Epidermal melanocyte (primary cell): ENCODE results near the gene CIAO3.
"Not testable (repeated sequence)": the region's sequence is repeated elsewhere in the genome, so short reads cannot be mapped to it uniquely, and the experiment has no call there.

ENCODE experiments used
- DNase-seq: peaks from one replicate; pipeline ENCODE4 v3.0.0; 2011; ENCODE audit warnings: low spot score; ENCODE audit not compliant: insufficient read length

CIAO3 gene

GRCh38 chr16:760545-761343 is 19.9 kb upstream of the CIAO3 start, which contains the start of gene MSLN:
MSLN (plus strand) TSS chr16:760734; CDS start chr16:762681, 1,947 bp downstream.
- no peak for DNase-seq

- DNase-seq, result no peak
Observed at GRCh38 chr16:760065-760464, 19.3 kb upstream of the CIAO3 start.

GRCh38 chr16:759110-759910 is 18.5 kb upstream of the CIAO3 start:
- no peak for DNase-seq

- DNase-seq, result no peak
Observed at GRCh38 chr16:756428-756827, 15.6 kb upstream of the CIAO3 start.

GRCh38 chr16:754656-755055 is 13.9 kb upstream of the CIAO3 start:
- no peak for DNase-seq

GRCh38 chr16:754121-754607 is 13.4 kb upstream of the CIAO3 start:
- DNase-seq, result not testable (repeated sequence)

GRCh38 chr16:752007-752312 is 11.2 kb upstream of the CIAO3 start:
- DNase-seq, result no peak

GRCh38 chr16:751152-752006 is 10.6 kb upstream of the CIAO3 start:
- no peak for DNase-seq

- no peak for DNase-seq
Observed at GRCh38 chr16:750485-750884, 9.7 kb upstream of the CIAO3 start.

GRCh38 chr16:749010-749409 is 8.2 kb upstream of the CIAO3 start:
- no peak for DNase-seq

GRCh38 chr16:747978-748746 is 7.4 kb upstream of the CIAO3 start:
- DNase-seq, result no peak

- DNase-seq, result no peak
Observed at GRCh38 chr16:746637-747036, 5.8 kb upstream of the CIAO3 start.

GRCh38 chr16:745739-746138 is 4.9 kb upstream of the CIAO3 start:
- DNase-seq, result no peak

GRCh38 chr16:743794-744500 is 3.1 kb upstream of the CIAO3 start:
- DNase-seq, result no peak

- DNase-seq, result not testable (repeated sequence)
Observed at GRCh38 chr16:742894-743293, 2.1 kb upstream of the CIAO3 start.

GRCh38 chr16:741986-742629 is 1.3 kb upstream of the CIAO3 start:
- no peak for DNase-seq

- no peak for DNase-seq
Observed at GRCh38 chr16:740459-740763, 386 bp downstream of the CIAO3 start.

GRCh38 chr16:739560-740458 is 988 bp downstream of the CIAO3 start:
- DNase-seq, result no peak

GRCh38 chr16:736936-737481 is 3.8 kb downstream of the CIAO3 start:
- no peak for DNase-seq
